ENCODE data around the gene MVD. TPM values are rescaled to one million over a fixed set of nuclear protein-coding genes. Genes with fewer than 3 reads are reported as not detected.

Gene MVD
- total and polyA plus RNA-seq, 2 of the 13 experiments (the other 11 are each of a cell fraction or from before 2014, with no cell fraction given): 28.1 to 187 TPM

DNA sequence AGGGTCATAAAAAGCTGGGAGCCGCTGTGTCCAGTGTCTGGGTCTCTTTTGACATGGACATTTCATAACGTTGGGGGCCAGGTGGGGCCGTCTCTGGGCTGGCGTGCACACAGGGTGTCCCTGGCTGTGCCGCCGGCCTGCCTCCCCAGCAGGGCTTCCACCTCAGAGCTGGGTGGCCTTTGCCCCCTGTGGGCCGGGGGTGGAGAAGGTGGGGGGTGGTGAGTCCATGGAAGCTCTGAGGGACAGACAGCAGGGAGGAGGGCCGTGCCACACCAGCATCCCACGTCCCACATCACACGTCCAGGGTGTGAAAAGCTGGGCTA is 24.3 kb upstream of the MVD start (continued):
- TF ChIP-seq, protein P1, sequence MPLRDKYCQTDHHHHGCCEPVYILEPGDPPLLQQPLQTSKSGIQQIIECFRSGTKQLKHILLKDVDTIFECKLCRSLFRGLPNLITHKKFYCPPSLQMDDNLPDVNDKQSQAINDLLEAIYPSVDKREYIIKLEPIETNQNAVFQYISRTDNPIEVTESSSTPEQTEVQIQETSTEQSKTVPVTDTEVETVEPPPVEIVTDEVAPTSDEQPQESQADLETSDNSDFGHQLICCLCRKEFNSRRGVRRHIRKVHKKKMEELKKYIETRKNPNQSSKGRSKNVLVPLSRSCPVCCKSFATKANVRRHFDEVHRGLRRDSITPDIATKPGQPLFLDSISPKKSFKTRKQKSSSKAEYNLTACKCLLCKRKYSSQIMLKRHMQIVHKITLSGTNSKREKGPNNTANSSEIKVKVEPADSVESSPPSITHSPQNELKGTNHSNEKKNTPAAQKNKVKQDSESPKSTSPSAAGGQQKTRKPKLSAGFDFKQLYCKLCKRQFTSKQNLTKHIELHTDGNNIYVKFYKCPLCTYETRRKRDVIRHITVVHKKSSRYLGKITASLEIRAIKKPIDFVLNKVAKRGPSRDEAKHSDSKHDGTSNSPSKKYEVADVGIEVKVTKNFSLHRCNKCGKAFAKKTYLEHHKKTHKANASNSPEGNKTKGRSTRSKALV (CRISPR knock-in tag; IDR thresholded peaks at IDR 0.05): no peak
- TF ChIP-seq, protein P2, sequence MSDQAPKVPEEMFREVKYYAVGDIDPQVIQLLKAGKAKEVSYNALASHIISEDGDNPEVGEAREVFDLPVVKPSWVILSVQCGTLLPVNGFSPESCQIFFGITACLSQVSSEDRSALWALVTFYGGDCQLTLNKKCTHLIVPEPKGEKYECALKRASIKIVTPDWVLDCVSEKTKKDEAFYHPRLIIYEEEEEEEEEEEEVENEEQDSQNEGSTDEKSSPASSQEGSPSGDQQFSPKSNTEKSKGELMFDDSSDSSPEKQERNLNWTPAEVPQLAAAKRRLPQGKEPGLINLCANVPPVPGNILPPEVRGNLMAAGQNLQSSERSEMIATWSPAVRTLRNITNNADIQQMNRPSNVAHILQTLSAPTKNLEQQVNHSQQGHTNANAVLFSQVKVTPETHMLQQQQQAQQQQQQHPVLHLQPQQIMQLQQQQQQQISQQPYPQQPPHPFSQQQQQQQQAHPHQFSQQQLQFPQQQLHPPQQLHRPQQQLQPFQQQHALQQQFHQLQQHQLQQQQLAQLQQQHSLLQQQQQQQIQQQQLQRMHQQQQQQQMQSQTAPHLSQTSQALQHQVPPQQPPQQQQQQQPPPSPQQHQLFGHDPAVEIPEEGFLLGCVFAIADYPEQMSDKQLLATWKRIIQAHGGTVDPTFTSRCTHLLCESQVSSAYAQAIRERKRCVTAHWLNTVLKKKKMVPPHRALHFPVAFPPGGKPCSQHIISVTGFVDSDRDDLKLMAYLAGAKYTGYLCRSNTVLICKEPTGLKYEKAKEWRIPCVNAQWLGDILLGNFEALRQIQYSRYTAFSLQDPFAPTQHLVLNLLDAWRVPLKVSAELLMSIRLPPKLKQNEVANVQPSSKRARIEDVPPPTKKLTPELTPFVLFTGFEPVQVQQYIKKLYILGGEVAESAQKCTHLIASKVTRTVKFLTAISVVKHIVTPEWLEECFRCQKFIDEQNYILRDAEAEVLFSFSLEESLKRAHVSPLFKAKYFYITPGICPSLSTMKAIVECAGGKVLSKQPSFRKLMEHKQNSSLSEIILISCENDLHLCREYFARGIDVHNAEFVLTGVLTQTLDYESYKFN (CRISPR knock-in tag; conservative IDR thresholded peaks at IDR 0.05): peak; percentile 79
- 0 out of 2 replicates have a peak, but pooled peaks have one; percentile 45 for TF ChIP-seq ZBTB20 (CRISPR knock-in tag; IDR thresholded peaks at IDR 0.05; ENCODE audit: borderline replicate concordance, low read depth)
- TF ChIP-seq, protein P3, sequence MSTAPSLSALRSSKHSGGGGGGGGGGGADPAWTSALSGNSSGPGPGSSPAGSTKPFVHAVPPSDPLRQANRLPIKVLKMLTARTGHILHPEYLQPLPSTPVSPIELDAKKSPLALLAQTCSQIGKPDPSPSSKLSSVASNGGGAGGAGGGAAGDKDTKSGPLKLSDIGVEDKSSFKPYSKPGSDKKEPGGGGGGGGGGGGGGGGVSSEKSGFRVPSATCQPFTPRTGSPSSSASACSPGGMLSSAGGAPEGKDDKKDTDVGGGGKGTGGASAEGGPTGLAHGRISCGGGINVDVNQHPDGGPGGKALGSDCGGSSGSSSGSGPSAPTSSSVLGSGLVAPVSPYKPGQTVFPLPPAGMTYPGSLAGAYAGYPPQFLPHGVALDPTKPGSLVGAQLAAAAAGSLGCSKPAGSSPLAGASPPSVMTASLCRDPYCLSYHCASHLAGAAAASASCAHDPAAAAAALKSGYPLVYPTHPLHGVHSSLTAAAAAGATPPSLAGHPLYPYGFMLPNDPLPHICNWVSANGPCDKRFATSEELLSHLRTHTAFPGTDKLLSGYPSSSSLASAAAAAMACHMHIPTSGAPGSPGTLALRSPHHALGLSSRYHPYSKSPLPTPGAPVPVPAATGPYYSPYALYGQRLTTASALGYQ (CRISPR knock-in tag; IDR thresholded peaks at IDR 0.05): no peak
- TF ChIP-seq PHB2 (IDR thresholded peaks at IDR 0.05; ENCODE audit: partially characterized antibody): no peak
- TF ChIP-seq, protein P4, sequence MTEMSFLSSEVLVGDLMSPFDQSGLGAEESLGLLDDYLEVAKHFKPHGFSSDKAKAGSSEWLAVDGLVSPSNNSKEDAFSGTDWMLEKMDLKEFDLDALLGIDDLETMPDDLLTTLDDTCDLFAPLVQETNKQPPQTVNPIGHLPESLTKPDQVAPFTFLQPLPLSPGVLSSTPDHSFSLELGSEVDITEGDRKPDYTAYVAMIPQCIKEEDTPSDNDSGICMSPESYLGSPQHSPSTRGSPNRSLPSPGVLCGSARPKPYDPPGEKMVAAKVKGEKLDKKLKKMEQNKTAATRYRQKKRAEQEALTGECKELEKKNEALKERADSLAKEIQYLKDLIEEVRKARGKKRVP (CRISPR knock-in tag; IDR thresholded peaks at IDR 0.05): no peak
- TF ChIP-seq KLF9 (CRISPR knock-in tag; IDR thresholded peaks at IDR 0.05; ENCODE audit: low read depth): no peak
- no peak; the same call in 1 of the 2 replicates for TF ChIP-seq EED (CRISPR knock-in tag; IDR thresholded peaks at IDR 0.05)
- TF ChIP-seq TRIM24 (CRISPR knock-in tag; IDR thresholded peaks at IDR 0.05): no peak
- TF ChIP-seq ZNF782 (CRISPR knock-in tag; IDR thresholded peaks at IDR 0.05; ENCODE audit: borderline replicate concordance): no peak
- TF ChIP-seq IKZF1 (IDR thresholded peaks at IDR 0.05): no peak
- no peak for TF ChIP-seq FOXK2 (IDR thresholded peaks at IDR 0.05)
- TF ChIP-seq, protein P5, sequence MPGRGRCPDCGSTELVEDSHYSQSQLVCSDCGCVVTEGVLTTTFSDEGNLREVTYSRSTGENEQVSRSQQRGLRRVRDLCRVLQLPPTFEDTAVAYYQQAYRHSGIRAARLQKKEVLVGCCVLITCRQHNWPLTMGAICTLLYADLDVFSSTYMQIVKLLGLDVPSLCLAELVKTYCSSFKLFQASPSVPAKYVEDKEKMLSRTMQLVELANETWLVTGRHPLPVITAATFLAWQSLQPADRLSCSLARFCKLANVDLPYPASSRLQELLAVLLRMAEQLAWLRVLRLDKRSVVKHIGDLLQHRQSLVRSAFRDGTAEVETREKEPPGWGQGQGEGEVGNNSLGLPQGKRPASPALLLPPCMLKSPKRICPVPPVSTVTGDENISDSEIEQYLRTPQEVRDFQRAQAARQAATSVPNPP (CRISPR knock-in tag; IDR thresholded peaks at IDR 0.05): no peak
- TF ChIP-seq, protein P6, sequence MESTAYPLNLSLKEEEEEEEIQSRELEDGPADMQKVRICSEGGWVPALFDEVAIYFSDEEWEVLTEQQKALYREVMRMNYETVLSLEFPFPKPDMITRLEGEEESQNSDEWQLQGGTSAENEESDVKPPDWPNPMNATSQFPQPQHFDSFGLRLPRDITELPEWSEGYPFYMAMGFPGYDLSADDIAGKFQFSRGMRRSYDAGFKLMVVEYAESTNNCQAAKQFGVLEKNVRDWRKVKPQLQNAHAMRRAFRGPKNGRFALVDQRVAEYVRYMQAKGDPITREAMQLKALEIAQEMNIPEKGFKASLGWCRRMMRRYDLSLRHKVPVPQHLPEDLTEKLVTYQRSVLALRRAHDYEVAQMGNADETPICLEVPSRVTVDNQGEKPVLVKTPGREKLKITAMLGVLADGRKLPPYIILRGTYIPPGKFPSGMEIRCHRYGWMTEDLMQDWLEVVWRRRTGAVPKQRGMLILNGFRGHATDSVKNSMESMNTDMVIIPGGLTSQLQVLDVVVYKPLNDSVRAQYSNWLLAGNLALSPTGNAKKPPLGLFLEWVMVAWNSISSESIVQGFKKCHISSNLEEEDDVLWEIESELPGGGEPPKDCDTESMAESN (CRISPR knock-in tag; conservative IDR thresholded peaks at IDR 0.05): peak; percentile 43; the same call in 1 of the 2 replicates
- TF ChIP-seq, protein P7, sequence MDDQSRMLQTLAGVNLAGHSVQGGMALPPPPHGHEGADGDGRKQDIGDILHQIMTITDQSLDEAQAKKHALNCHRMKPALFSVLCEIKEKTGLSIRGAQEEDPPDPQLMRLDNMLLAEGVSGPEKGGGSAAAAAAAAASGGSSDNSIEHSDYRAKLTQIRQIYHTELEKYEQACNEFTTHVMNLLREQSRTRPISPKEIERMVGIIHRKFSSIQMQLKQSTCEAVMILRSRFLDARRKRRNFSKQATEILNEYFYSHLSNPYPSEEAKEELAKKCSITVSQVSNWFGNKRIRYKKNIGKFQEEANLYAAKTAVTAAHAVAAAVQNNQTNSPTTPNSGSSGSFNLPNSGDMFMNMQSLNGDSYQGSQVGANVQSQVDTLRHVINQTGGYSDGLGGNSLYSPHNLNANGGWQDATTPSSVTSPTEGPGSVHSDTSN (CRISPR knock-in tag; IDR thresholded peaks at IDR 0.05; ENCODE audit: borderline replicate concordance): no peak
- TF ChIP-seq RORA (CRISPR knock-in tag; IDR thresholded peaks at IDR 0.05): no peak
- no peak for TF ChIP-seq JUNB (CRISPR knock-in tag; IDR thresholded peaks at IDR 0.05; ENCODE audit: borderline replicate concordance)
- TF ChIP-seq ZNF670 (CRISPR knock-in tag; IDR thresholded peaks at IDR 0.05; ENCODE audit: borderline replicate concordance): no peak

Data from HepG2 (cell line).